Measurements from ENCODE around the gene PMCH. TPM values are rescaled to one million over a fixed set of nuclear protein-coding genes. Genes with fewer than 3 reads are reported as not detected.
A peak's percentile ranks its signal among the peaks of the same experiment; 100 is the strongest.

PMCH gene
- total RNA-seq, 1 experiment from 2014 or later = not detected

- ChIA-PET POLR2A (interaction anchor here (0.7 kb wide), 1 partner anchor 10 kb away, joined by 4 read pairs; no protein-coding TSS in a partner anchor), CTCF (no interaction called here)
- no peak overlapping the region for H3K4me3 Mint-ChIP-seq
- peaks cover 3% of the 10 kb centered on the region; the same call in 1 of the 2 replicates for H3K36me3 Mint-ChIP-seq
- H3K27me3 Mint-ChIP-seq (ENCODE audit: low read depth) = no peaks in the 10 kb centered on the region
- H3K9me3 Mint-ChIP-seq = no peaks in the 10 kb centered on the region
- no peaks in the 10 kb centered on the region for H3K4me1 Mint-ChIP-seq
- no peak for ATAC-seq
- H3K27ac Mint-ChIP-seq = no peak overlapping the region; the same call in 1 of the 2 replicates
- DNase-seq (ENCODE audit: low spot score) = no peak
- TF ChIP-seq EMX1 (CRISPR knock-in tag; IDR thresholded peaks at IDR 0.05) (no peak), ZNF219 (CRISPR knock-in tag; IDR thresholded peaks at IDR 0.05; ENCODE audit: borderline replicate concordance) (no peak), TCF7 (CRISPR knock-in tag; IDR thresholded peaks at IDR 0.05; ENCODE audit: low read depth) (no peak), ATF1 (CRISPR knock-in tag; IDR thresholded peaks at IDR 0.05) (no peak), NR3C1 (CRISPR knock-in tag; conservative IDR thresholded peaks at IDR 0.05; ENCODE audit: low read depth) (no peak), ZNF263 (CRISPR knock-in tag; IDR thresholded peaks at IDR 0.05; ENCODE audit: low read depth) (no peak), FOXP4 (CRISPR knock-in tag; IDR thresholded peaks at IDR 0.05) (no peak), NFATC4 (CRISPR knock-in tag; IDR thresholded peaks at IDR 0.05) (no peak)
These were observed 25.7 kb downstream of the PMCH start for GRCh38 chr12:102171951-102172350.

DNA sequence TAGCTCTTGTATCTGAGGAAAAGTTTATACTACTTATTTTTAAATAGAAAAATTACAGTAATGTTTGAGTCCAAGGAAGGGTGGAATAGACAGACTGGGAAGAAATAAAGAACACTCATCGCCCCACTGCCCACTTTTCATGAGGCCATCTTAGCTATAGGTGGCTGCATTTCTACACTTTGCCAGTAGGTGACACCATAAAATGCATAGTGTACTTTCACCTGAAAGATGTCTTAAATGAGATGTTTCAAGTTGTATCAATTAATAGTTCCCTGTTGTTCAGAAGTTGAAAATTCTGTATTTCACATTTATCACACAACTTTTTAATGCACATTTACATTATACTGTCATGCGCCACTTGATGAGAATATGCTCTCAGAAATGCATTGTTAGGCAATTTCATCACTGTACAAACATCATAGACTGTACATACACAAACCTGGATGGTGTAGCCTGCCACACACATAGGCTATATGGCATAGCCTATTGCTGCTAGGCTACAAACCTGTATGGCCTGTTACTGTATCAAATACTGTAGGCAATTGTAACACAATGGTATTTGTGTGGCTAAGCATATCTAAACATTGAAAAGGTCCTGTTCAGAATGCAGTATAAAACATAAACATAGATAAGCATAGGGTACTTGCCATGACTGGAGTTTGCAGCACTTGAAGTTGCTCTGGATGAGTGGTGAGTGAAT lies 27.6 kb downstream of the PMCH start:
- H3K4me3 Mint-ChIP-seq = no peak overlapping the region
- no peak overlapping the region for H3K27ac Mint-ChIP-seq
- H3K9me3 Mint-ChIP-seq = no peaks in the 10 kb centered on the region
- ATAC-seq = peak; percentile 73
- POLR2A ChIA-PET = interaction anchor here (0.6 kb wide), 1 partner anchor 726 kb away, joined by 9 read pairs; no protein-coding TSS in a partner anchor
- TF ChIP-seq, protein P1, sequence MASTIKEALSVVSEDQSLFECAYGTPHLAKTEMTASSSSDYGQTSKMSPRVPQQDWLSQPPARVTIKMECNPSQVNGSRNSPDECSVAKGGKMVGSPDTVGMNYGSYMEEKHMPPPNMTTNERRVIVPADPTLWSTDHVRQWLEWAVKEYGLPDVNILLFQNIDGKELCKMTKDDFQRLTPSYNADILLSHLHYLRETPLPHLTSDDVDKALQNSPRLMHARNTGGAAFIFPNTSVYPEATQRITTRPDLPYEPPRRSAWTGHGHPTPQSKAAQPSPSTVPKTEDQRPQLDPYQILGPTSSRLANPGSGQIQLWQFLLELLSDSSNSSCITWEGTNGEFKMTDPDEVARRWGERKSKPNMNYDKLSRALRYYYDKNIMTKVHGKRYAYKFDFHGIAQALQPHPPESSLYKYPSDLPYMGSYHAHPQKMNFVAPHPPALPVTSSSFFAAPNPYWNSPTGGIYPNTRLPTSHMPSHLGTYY (CRISPR knock-in tag; IDR thresholded peaks at IDR 0.05) = no peak
- peak; percentile 65 for TF ChIP-seq CTCF (IDR thresholded peaks at IDR 0.05)
- DNase-seq (ENCODE audit: low spot score) = no peak
- CTCF ChIA-PET = interaction anchor here (0.6 to 1.7 kb wide), 13 partner anchors 10 to 641 kb away, joined by 3 to 8 read pairs (median 3); no protein-coding TSS in a partner anchor
- H3K4me1 Mint-ChIP-seq = no peaks in the 10 kb centered on the region
- H3K36me3 Mint-ChIP-seq = peaks cover 5% of the 10 kb centered on the region; the same call in 1 of the 2 replicates
- no peaks in the 10 kb centered on the region for H3K27me3 Mint-ChIP-seq (ENCODE audit: low read depth)

GRCh38 chr12:102167821-102168604 lies 29.6 kb downstream of the PMCH start:
- no peak for ATAC-seq
- H3K9me3 Mint-ChIP-seq = no peaks in the 10 kb centered on the region

GRCh38 chr12:102163383-102163782 lies 34.2 kb downstream of the PMCH start:
- ChIA-PET CTCF (no interaction called here), POLR2A (no interaction called here)
- no peak overlapping the region for H3K4me3 Mint-ChIP-seq
- peaks cover 6% of the 10 kb centered on the region; the same call in 1 of the 2 replicates for H3K36me3 Mint-ChIP-seq
- DNase-seq (ENCODE audit: low spot score) (no peak), ATAC-seq (no peak)
- no peaks in the 10 kb centered on the region for H3K9me3 Mint-ChIP-seq
- no peaks in the 10 kb centered on the region for H3K4me1 Mint-ChIP-seq
- H3K27me3 Mint-ChIP-seq (ENCODE audit: low read depth) = no peaks in the 10 kb centered on the region
- no peak overlapping the region for H3K27ac Mint-ChIP-seq
- TF ChIP-seq TEAD1 (CRISPR knock-in tag; IDR thresholded peaks at IDR 0.05) (no peak), SMAD4 (CRISPR knock-in tag; IDR thresholded peaks at IDR 0.05) (no peak), CREB1 (CRISPR knock-in tag; IDR thresholded peaks at IDR 0.05) (no peak), E2F5 (CRISPR knock-in tag; IDR thresholded peaks at IDR 0.05) (no peak)
- TF ChIP-seq, protein P2, sequence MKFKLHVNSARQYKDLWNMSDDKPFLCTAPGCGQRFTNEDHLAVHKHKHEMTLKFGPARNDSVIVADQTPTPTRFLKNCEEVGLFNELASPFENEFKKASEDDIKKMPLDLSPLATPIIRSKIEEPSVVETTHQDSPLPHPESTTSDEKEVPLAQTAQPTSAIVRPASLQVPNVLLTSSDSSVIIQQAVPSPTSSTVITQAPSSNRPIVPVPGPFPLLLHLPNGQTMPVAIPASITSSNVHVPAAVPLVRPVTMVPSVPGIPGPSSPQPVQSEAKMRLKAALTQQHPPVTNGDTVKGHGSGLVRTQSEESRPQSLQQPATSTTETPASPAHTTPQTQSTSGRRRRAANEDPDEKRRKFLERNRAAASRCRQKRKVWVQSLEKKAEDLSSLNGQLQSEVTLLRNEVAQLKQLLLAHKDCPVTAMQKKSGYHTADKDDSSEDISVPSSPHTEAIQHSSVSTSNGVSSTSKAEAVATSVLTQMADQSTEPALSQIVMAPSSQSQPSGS (CRISPR knock-in tag; IDR thresholded peaks at IDR 0.05; ENCODE audit: borderline replicate concordance, low read depth) = no peak
- TF ChIP-seq, protein P3, sequence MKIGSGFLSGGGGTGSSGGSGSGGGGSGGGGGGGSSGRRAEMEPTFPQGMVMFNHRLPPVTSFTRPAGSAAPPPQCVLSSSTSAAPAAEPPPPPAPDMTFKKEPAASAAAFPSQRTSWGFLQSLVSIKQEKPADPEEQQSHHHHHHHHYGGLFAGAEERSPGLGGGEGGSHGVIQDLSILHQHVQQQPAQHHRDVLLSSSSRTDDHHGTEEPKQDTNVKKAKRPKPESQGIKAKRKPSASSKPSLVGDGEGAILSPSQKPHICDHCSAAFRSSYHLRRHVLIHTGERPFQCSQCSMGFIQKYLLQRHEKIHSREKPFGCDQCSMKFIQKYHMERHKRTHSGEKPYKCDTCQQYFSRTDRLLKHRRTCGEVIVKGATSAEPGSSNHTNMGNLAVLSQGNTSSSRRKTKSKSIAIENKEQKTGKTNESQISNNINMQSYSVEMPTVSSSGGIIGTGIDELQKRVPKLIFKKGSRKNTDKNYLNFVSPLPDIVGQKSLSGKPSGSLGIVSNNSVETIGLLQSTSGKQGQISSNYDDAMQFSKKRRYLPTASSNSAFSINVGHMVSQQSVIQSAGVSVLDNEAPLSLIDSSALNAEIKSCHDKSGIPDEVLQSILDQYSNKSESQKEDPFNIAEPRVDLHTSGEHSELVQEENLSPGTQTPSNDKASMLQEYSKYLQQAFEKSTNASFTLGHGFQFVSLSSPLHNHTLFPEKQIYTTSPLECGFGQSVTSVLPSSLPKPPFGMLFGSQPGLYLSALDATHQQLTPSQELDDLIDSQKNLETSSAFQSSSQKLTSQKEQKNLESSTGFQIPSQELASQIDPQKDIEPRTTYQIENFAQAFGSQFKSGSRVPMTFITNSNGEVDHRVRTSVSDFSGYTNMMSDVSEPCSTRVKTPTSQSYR (CRISPR knock-in tag; IDR thresholded peaks at IDR 0.05) = no peak

More at GRCh38 chr12:102167821-102168604, 29.6 kb downstream of the PMCH start:
- no peak overlapping the region for H3K27ac Mint-ChIP-seq
- H3K27me3 Mint-ChIP-seq (ENCODE audit: low read depth) = no peaks in the 10 kb centered on the region
- ChIA-PET CTCF (interaction anchor here (1.1 to 1.7 kb wide), 2 partner anchors 12 to 18 kb away, joined by 3 to 6 read pairs; no protein-coding TSS in a partner anchor), POLR2A (no interaction called here)
- H3K36me3 Mint-ChIP-seq = peaks cover 5% of the 10 kb centered on the region; the same call in 1 of the 2 replicates
- no peaks in the 10 kb centered on the region for H3K4me1 Mint-ChIP-seq
- DNase-seq (ENCODE audit: low spot score) = no peak
- no peak overlapping the region for H3K4me3 Mint-ChIP-seq
- no peak for TF ChIP-seq SMAD4 (CRISPR knock-in tag; IDR thresholded peaks at IDR 0.05)
